GM12891 (cell line): ENCODE data around the gene EPB41L1.

Source experiments
- DNase-seq: peaks from one replicate; pipeline ENCODE4 v3.0.0; 2011; ENCODE audit warnings: low spot score; ENCODE audit not compliant: insufficient read length
- FAIRE-seq: peaks from 2 replicates; lab custom pipeline; 2011; peaks lifted over from hg19 to GRCh38; lab: Jason Lieb, UNC
- PAX5 ChIP-seq: IDR thresholded peaks from 2 replicates; pipeline ENCODE4 v1.6.1; 2011; ENCODE audit warnings: low read length, moderate library complexity, mild to moderate bottlenecking; ENCODE audit not compliant: insufficient read depth, severe bottlenecking
- POLR2A ChIP-seq: IDR thresholded peaks from 2 replicates; pipeline ENCODE4 v1.6.1; 2011; ENCODE audit warnings: low read depth, low read length, control low read depth
- POLR2AphosphoS5 ChIP-seq: IDR thresholded peaks from 2 replicates; pipeline ENCODE4 v1.6.1; 2011; ENCODE audit warnings: low read depth, low read length, control low read depth
- POU2F2 ChIP-seq: IDR thresholded peaks from 2 replicates; pipeline ENCODE4 v1.6.1; 2011; ENCODE audit warnings: low read depth, mild to moderate bottlenecking, control low read depth, low read length, moderate library complexity
- SPI1 ChIP-seq: IDR thresholded peaks from 2 replicates; pipeline ENCODE4 v1.6.1; 2011; ENCODE audit warnings: low read depth, low read length, control low read depth
- TAF1 ChIP-seq: IDR thresholded peaks from 2 replicates; pipeline ENCODE4 v1.6.1; 2011; ENCODE audit warnings: low read depth, low read length, control low read depth

EPB41L1 gene

GRCh38 chr20:36279776-36280175 lies 125.2 kb downstream of the EPB41L1 start:
- FAIRE-seq = no peak
- no peak for DNase-seq
- TF ChIP-seq TAF1 = no peak
- TF ChIP-seq POLR2AphosphoS5 = no peak
- no peak for TF ChIP-seq POLR2A
- no peak for TF ChIP-seq SPI1
- no peak for TF ChIP-seq POU2F2
- TF ChIP-seq PAX5 = no peak

GRCh38 chr20:36281785-36282380 lies 127.3 kb downstream of the EPB41L1 start:
- DNase-seq (no peak), FAIRE-seq (no peak)
- no peak for TF ChIP-seq PAX5
- TF ChIP-seq POU2F2 = no peak
- no peak for TF ChIP-seq POLR2AphosphoS5
- no peak for TF ChIP-seq TAF1
- TF ChIP-seq SPI1 = no peak
- no peak for TF ChIP-seq POLR2A
